ENCODE data around the gene NME4.

- TF ChIP-seq CTCF (conservative IDR thresholded peaks at IDR 0.05): no peak
- TF ChIP-seq EZH2 (IDR thresholded peaks at IDR 0.05; ENCODE audit: low read depth): no peak
Observed at GRCh38 chr16:374616-374926, 22.4 kb upstream of the NME4 start.

Data from PC-9 (cell line).